Endothelial cell of umbilical vein (primary cell): ENCODE results near the gene CIITA. TPM values are rescaled to one million over a fixed set of nuclear protein-coding genes. Genes with fewer than 3 reads are reported as not detected.

Source experiments
- BruUV-seq: library from RNA; stranded (reverse); fragments of 400-500 nt; replicated peaks from 2 replicates; lab custom pipeline; 2021; lab: Mats Ljungman, UMichigan
- CTCF ChIA-PET: fragments of 300-600, 350-600 bp; sonication (Branson Sonifier 250); formaldehyde crosslinking; loops from one replicate; lab custom pipeline; 2021; ENCODE audit warnings: antibody characterized with exemption, inconsistent platforms; lab: Charles Lee
- POLR2A ChIA-PET: fragments of 300-600, 350-600 bp; sonication (Branson Sonifier 250); formaldehyde crosslinking; loops from one replicate; lab custom pipeline; 2021; ENCODE audit warnings: antibody characterized with exemption, inconsistent platforms; lab: Charles Lee
- DNase-seq: peaks from one replicate; pipeline ENCODE4 v3.0.0-alpha.2; 2011; ENCODE audit warnings: low read depth, low spot score
- FAIRE-seq: peaks from 2 replicates; lab custom pipeline; 2011; peaks lifted over from hg19 to GRCh38; lab: Jason Lieb, UNC
- H2AFZ ChIP-seq: 2 replicates; pipeline ENCODE4 v1.6.0; 2012; ENCODE audit warnings: low read depth, low read length, control low read depth, inconsistent platforms
- H3K27ac ChIP-seq: 2 replicates; pipeline ENCODE4 v1.5.1; 2011; ENCODE audit warnings: low read depth, mild to moderate bottlenecking, control low read depth, low read length, moderate library complexity; ENCODE audit not compliant: insufficient read depth
- H3K27me3 ChIP-seq, 2 experiments: 2 replicates each; pipeline versions ENCODE4 v1.6.0 to v1.6.1; 2011; ENCODE audit warnings: low read length in 2 of 2, mixed read lengths in 1 of 2; ENCODE audit not compliant: control insufficient read depth in 2 of 2, insufficient read depth in 2 of 2
- H3K36me3 ChIP-seq, 2 experiments: 2 replicates in 1 of 2; 3 replicates in 1 of 2; pipeline ENCODE4 v1.5.1; 2011; ENCODE audit warnings: low read length in 2 of 2, mild to moderate bottlenecking in 1 of 2, moderate library complexity in 1 of 2; ENCODE audit not compliant: control insufficient read depth in 2 of 2, insufficient read depth in 2 of 2; ENCODE audit errors: extremely low read depth in 1 of 2
- H3K4me1 ChIP-seq: 3 replicates; pipeline ENCODE4 v1.5.1; 2011; ENCODE audit warnings: mild to moderate bottlenecking, low read length; ENCODE audit not compliant: control insufficient read depth, insufficient read depth; ENCODE audit errors: extremely low read depth
- H3K4me2 ChIP-seq: 2 replicates; pipeline ENCODE4 v1.6.1; 2011; ENCODE audit warnings: low read length, control low read depth, mixed read lengths; ENCODE audit not compliant: insufficient read depth
- H3K4me3 ChIP-seq, 3 experiments: fragments of 200-600 bp in 1 of 3; sonication (generic), shearing (Covaris generic) in 1 of 3; replicated peaks in 1 of 3; 2 replicates each; pipeline ENCODE4 v1.5.1; 2011 to 2016; ENCODE audit warnings: control low read depth in 3 of 3, low read length in 3 of 3, mild to moderate bottlenecking in 2 of 3, inconsistent platforms in 1 of 3, low read depth in 1 of 3, moderate library complexity in 1 of 3; ENCODE audit not compliant: insufficient read depth in 1 of 3
- H3K79me2 ChIP-seq: 2 replicates; pipeline ENCODE4 v1.6.0; 2012; ENCODE audit warnings: low read length, inconsistent platforms; ENCODE audit not compliant: control insufficient read depth, insufficient read depth
- H3K9ac ChIP-seq: replicated peaks from 2 replicates; pipeline ENCODE3; 2011; ENCODE audit warnings: low read length, control low read depth; ENCODE audit not compliant: insufficient read depth; ENCODE audit errors: extremely low read depth
- H3K9me1 ChIP-seq: replicated peaks from 3 replicates; pipeline ENCODE4 v1.6.0; 2011; ENCODE audit warnings: mild to moderate bottlenecking, low read length; ENCODE audit not compliant: control insufficient read depth, insufficient read depth; ENCODE audit errors: extremely low read depth
- H3K9me3 ChIP-seq: replicated peaks from 2 replicates; pipeline ENCODE4 v1.5.1; 2012; ENCODE audit warnings: low read length, inconsistent platforms; ENCODE audit not compliant: control insufficient read depth, insufficient read depth
- H4K20me1 ChIP-seq: replicated peaks from 2 replicates; pipeline ENCODE3; 2011; ENCODE audit warnings: mild to moderate bottlenecking, low read length; ENCODE audit not compliant: control insufficient read depth, insufficient read depth; ENCODE audit errors: extremely low read depth
- CTCF ChIP-seq, 2 donors: IDR thresholded peaks; 1 replicate in 1 of 2; 2 replicates in 1 of 2; pipeline ENCODE4 v1.5.1; 2011; ENCODE audit warnings: low read length in 2 of 2, mild to moderate bottlenecking in 2 of 2, moderate library complexity in 2 of 2, control low read depth in 1 of 2, inconsistent platforms in 1 of 2, low read depth in 1 of 2; ENCODE audit not compliant: insufficient read depth in 1 of 2; ENCODE audit errors: extremely low read depth in 1 of 2
- EZH2 ChIP-seq: IDR thresholded peaks from 2 replicates; pipeline ENCODE4 v1.6.1; 2012; ENCODE audit warnings: borderline replicate concordance, low read depth, mild to moderate bottlenecking, moderate library complexity, low read length, inconsistent platforms; ENCODE audit not compliant: severe bottlenecking
- FOS ChIP-seq: IDR thresholded peaks from 2 replicates; pipeline ENCODE4 v1.6.1; 2011; ENCODE audit warnings: mild to moderate bottlenecking, low read length, moderate library complexity, borderline replicate concordance; ENCODE audit not compliant: insufficient read depth
- GATA2 ChIP-seq: IDR thresholded peaks from 2 replicates; pipeline ENCODE4 v1.7.0; 2011; ENCODE audit warnings: low read depth, mild to moderate bottlenecking, moderate library complexity, mixed read lengths, low read length; ENCODE audit not compliant: insufficient read length, insufficient read depth
- JUN ChIP-seq: IDR thresholded peaks from 2 replicates; pipeline ENCODE4 v1.6.1; 2011; ENCODE audit warnings: borderline replicate concordance, low read depth; ENCODE audit not compliant: insufficient read length, insufficient read depth
- MYC ChIP-seq: IDR thresholded peaks from one replicate; pipeline ENCODE4 v1.6.1; 2011; ENCODE audit warnings: mild to moderate bottlenecking, low read depth, low read length
- POLR2AphosphoS5 ChIP-seq: IDR thresholded peaks from 2 replicates; pipeline ENCODE4 v1.6.1; 2012; ENCODE audit warnings: low read depth, mild to moderate bottlenecking, control low read depth, low read length, moderate library complexity; ENCODE audit not compliant: insufficient read depth
- dilution Hi-C: fragments of 300-500 bp; cut with MboI; formaldehyde crosslinking; loops from one replicate; pipeline ENCODE4 v1.15.0; 2019; ENCODE audit warnings: low sequenced_read_pairs; ENCODE audit not compliant: extremely low pct_ligation_motif_present
- intact Hi-C: fragments of 100-400 bp; cut with micrococcal nuclease; formaldehyde crosslinking; loops from one replicate; pipeline ENCODE4 v1.10.0; 2022
- polyA plus RNA-seq, 4 experiments: library from polyadenylated mRNA; depleted of rRNA in 3 of 4; stranded (reverse) in 3 of 4; unstranded in 1 of 4; fragments of >200 nt; gene quantifications; 2 replicates each; pipeline versions ENCODE4 v1.2.1 to v1.2.3, GENCODE V29; 2011 to 2012; ENCODE audit warnings: missing spikeins in 1 of 4
- total RNA-seq: library from RNA; stranded (reverse); gene quantifications from 2 replicates; pipeline ENCODE4 v1.2.3, GENCODE V29; 2021

CIITA gene
- total and polyA plus RNA-seq, 2 donors (not counting 3 experiments of a cell fraction or from before 2014, with no cell fraction given): not detected

DNA sequence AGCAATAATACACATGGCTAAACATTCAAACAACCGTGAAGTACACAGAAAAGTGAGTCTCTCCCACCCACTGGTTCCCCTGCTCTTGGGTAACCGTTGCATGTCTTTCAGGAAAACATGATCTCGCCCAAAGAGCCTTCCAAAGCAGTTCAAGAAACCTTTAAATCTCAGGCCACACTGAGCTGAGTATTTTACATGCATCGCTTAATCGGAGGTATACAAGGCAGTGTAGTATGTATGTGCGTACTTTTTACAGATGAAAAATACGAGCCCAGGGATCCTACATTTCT is 66.0 kb downstream of the CIITA start:
- DNase-seq: no peak
- no peak for FAIRE-seq
- Histone ChIP-seq H3K9ac (no peak overlapping the region), H3K79me2 (peaks cover 53% of the 10 kb centered on the region), H3K27ac (no peak overlapping the region), H3K36me3 (no peaks in the 10 kb centered on the region), H3K4me3 (peak overlapping the region in 1 of 3 experiments; percentile 68), H3K27me3 (no peaks in the 10 kb centered on the region), H3K9me3 (no peaks in the 10 kb centered on the region), H4K20me1 (no peaks in the 10 kb centered on the region), H3K4me2 (peak overlapping the region; percentile 80), H3K4me1 (peaks cover 50% of the 10 kb centered on the region), H2AFZ (no peak overlapping the region), H3K9me1 (no peaks in the 10 kb centered on the region)
- POLR2A ChIA-PET: no interaction called here
- dilution Hi-C loops: no loop called here
- intact Hi-C loops: loop anchor here (10.0 kb wide), 1 partner anchor 558 kb away; the partner anchor contains the start of gene ATF7IP2
- BruUV-seq: no TSS peak
- CTCF ChIA-PET: no interaction called here
- TF ChIP-seq GATA2 (no peak), MYC (no peak), JUN (no peak), FOS (no peak), POLR2AphosphoS5 (no peak), CTCF (IDR thresholded peaks at IDR 0.05; ENCODE audit: extremely low read depth in 1 of 2, insufficient read depth in 1 of 2, low read depth in 1 of 2, low read length in 2 of 2) (no peak), EZH2 (no peak)
